PC-3 (cell line): ENCODE data around the gene PADI2. TPM values are rescaled to one million over a fixed set of nuclear protein-coding genes. Genes with fewer than 3 reads are reported as not detected.

Source experiments
- ATAC-seq: fragments of 200-7000 bp; cut with Tn5 transposase; 2 replicates; pipeline ENCODE4 v1.9.1; 2020; ENCODE audit warnings: mild to moderate bottlenecking, moderate library complexity
- BruUV-seq: library from RNA; stranded (reverse); fragments of 400-500 nt; replicated peaks from 2 replicates; lab custom pipeline; 2021; lab: Mats Ljungman, UMichigan
- CTCF ChIA-PET: fragments of 300-600 bp; sonication (Branson Sonifier 250); formaldehyde crosslinking; loops from one replicate; lab custom pipeline; 2022; ENCODE audit warnings: antibody characterized with exemption; lab: Charles Lee
- POLR2A ChIA-PET: fragments of 300-600 bp; sonication (Branson Sonifier 250); formaldehyde crosslinking; loops from one replicate; lab custom pipeline; 2022; ENCODE audit warnings: antibody characterized with exemption; ENCODE audit not compliant: unreplicated experiment; lab: Charles Lee
- DNase-seq: peaks from one replicate; pipeline ENCODE4 v3.0.0-alpha.2; 2015
- H2AFZ ChIP-seq: fragments of 300-600 bp; sonication (generic); 2 replicates; pipeline ENCODE4 v1.6.0; 2016; ENCODE audit warnings: antibody characterized with exemption, low read length
- H3F3A ChIP-seq: fragments of 300-600 bp; sonication (generic); one replicate; pipeline ENCODE4 v1.6.0; 2017; ENCODE audit warnings: antibody characterized with exemption, low read length, control low read depth, mild to moderate bottlenecking; ENCODE audit not compliant: unreplicated experiment
- H3K27ac ChIP-seq: fragments of 300-600 bp; sonication (generic); 2 replicates; pipeline ENCODE4 v1.5.1; 2016; ENCODE audit warnings: mild to moderate bottlenecking, low read length
- H3K27me3 ChIP-seq: fragments of 300-600 bp; sonication (generic); 2 replicates; pipeline ENCODE4 v1.6.1; 2016; ENCODE audit warnings: low read length, mixed read lengths
- H3K36me3 ChIP-seq: fragments of 300-600 bp; sonication (generic); 2 replicates; pipeline ENCODE4 v1.6.1; 2016; ENCODE audit warnings: low read depth, mixed run types, low read length, mixed read lengths
- H3K4me1 ChIP-seq: fragments of 300-600 bp; sonication (generic); 2 replicates; pipeline ENCODE4 v1.5.1; 2016; ENCODE audit warnings: low read length; ENCODE audit not compliant: insufficient read depth
- H3K4me2 ChIP-seq: fragments of 300-600 bp; sonication (generic); 2 replicates; pipeline ENCODE4 v1.6.0; 2016; ENCODE audit warnings: low read length
- H3K4me3 ChIP-seq: fragments of 300-600 bp; sonication (generic); 2 replicates; pipeline ENCODE4 v1.5.1; 2016; ENCODE audit warnings: mild to moderate bottlenecking, low read length, mixed read lengths
- H3K79me2 ChIP-seq: fragments of 300-600 bp; sonication (generic); 2 replicates; pipeline ENCODE4 v1.6.1; 2017; ENCODE audit warnings: low read length, mixed read lengths
- H3K9ac ChIP-seq: fragments of 300-600 bp; sonication (generic); 2 replicates; pipeline ENCODE4 v1.6.0; 2016; ENCODE audit warnings: mild to moderate bottlenecking, low read length
- H3K9me2 ChIP-seq: fragments of 300-600 bp; sonication (generic); replicated peaks from 2 replicates; pipeline ENCODE4 v1.6.1; 2016; ENCODE audit warnings: mixed run types, low read length, mixed read lengths
- H3K9me3 ChIP-seq: fragments of 300-600 bp; sonication (generic); 2 replicates; pipeline ENCODE4 v1.6.1; 2016; ENCODE audit warnings: low read length, mixed read lengths
- H4K20me1 ChIP-seq: fragments of 300-600 bp; sonication (generic); 2 replicates; pipeline ENCODE4 v1.6.1; 2016; ENCODE audit warnings: low read length, mixed read lengths
- CTCF ChIP-seq: fragments of 300-600 bp; sonication (generic); conservative IDR thresholded peaks from 2 replicates; pipeline ENCODE4 v1.5.1; 2017; ENCODE audit warnings: antibody characterized with exemption, low read depth, mild to moderate bottlenecking, low read length
- EZH2 ChIP-seq: fragments of 300-600 bp; sonication (generic); IDR thresholded peaks from one replicate; pipeline ENCODE4 v1.6.1; 2017; ENCODE audit warnings: antibody characterized with exemption, mild to moderate bottlenecking, low read length; ENCODE audit not compliant: unreplicated experiment
- EZH2phosphoT487 ChIP-seq: fragments of 300-600 bp; sonication (generic); IDR thresholded peaks from 2 replicates; pipeline ENCODE4 v1.6.1; 2018; ENCODE audit warnings: mild to moderate bottlenecking, antibody characterized with exemption, low read length, borderline replicate concordance
- intact Hi-C: fragments of 100-400 bp; cut with micrococcal nuclease; formaldehyde crosslinking; loops from 2 replicates; pipeline ENCODE4 v1.9.0; 2023
- total RNA-seq: library from RNA; depleted of rRNA; stranded (reverse); fragments of >200 nt; gene quantifications from 2 replicates; pipeline ENCODE4 v1.2.3, GENCODE V29; 2014

Gene PADI2
- total RNA-seq, 1 experiment from 2014 or later = 2.4 TPM

- H3K36me3 ChIP-seq = peaks cover 18% of the 10 kb centered on the region
- no peak overlapping the region for H2AFZ ChIP-seq
- H3F3A ChIP-seq = no peaks in the 10 kb centered on the region
- H3K27ac ChIP-seq = no peak overlapping the region
- H3K9me3 ChIP-seq = no peaks in the 10 kb centered on the region
- DNase-seq (no peak), ATAC-seq (no peak)
- no peaks in the 10 kb centered on the region for H3K27me3 ChIP-seq
- ChIA-PET POLR2A (no interaction called here), CTCF (no interaction called here)
- peak overlapping the region; percentile 93 for H3K4me2 ChIP-seq
- H3K79me2 ChIP-seq = peaks cover 59% of the 10 kb centered on the region
- 0 out of 2 replicates have a peak, but pooled peaks cover 5% of the 10 kb centered on the region for H4K20me1 ChIP-seq
- BruUV-seq = no TSS peak
- no peaks in the 10 kb centered on the region for H3K9me2 ChIP-seq
- H3K9ac ChIP-seq = peak overlapping the region; percentile 82
- H3K4me1 ChIP-seq = peaks cover 9% of the 10 kb centered on the region
- TF ChIP-seq EZH2 (no peak), CTCF (no peak), EZH2phosphoT487 (no peak)
- intact Hi-C loops = no loop called here
- H3K4me3 ChIP-seq = peak overlapping the region; percentile 95
Observed at GRCh38 chr1:17052641-17053040, 66.6 kb downstream of the PADI2 start.

- Histone ChIP-seq H3K9me2 (no peaks in the 10 kb centered on the region), H3K36me3 (peaks cover 18% of the 10 kb centered on the region), H3K4me2 (peak overlapping the region; percentile 93), H2AFZ (no peak overlapping the region), H3K4me3 (peak overlapping the region; percentile 95), H3K9me3 (no peaks in the 10 kb centered on the region), H3K27ac (no peak overlapping the region), H3K9ac (no peak overlapping the region), H3F3A (no peaks in the 10 kb centered on the region), H3K4me1 (peaks cover 9% of the 10 kb centered on the region), H3K79me2 (peaks cover 61% of the 10 kb centered on the region), H3K27me3 (no peaks in the 10 kb centered on the region), H4K20me1 (0 out of 2 replicates have a peak, but pooled peaks cover 5% of the 10 kb centered on the region)
- BruUV-seq = no TSS peak
- intact Hi-C loops = no loop called here
- POLR2A ChIA-PET = no interaction called here
- CTCF ChIA-PET = no interaction called here
- DNase-seq (no peak), ATAC-seq (no peak)
- TF ChIP-seq EZH2phosphoT487 (no peak), CTCF (no peak), EZH2 (no peak)
Observed at GRCh38 chr1:17052038-17052437, 67.2 kb downstream of the PADI2 start.

GRCh38 chr1:17047924-17048323, 71.3 kb downstream of the PADI2 start:
- no peaks in the 10 kb centered on the region for H3K9me3 ChIP-seq
- intact Hi-C loops = no loop called here
- H4K20me1 ChIP-seq = 0 out of 2 replicates have a peak, but pooled peaks cover 5% of the 10 kb centered on the region
- H3K36me3 ChIP-seq = peaks cover 39% of the 10 kb centered on the region
- no peaks in the 10 kb centered on the region for H3F3A ChIP-seq
- no peak overlapping the region for H2AFZ ChIP-seq
- H3K4me1 ChIP-seq = peaks cover 8% of the 10 kb centered on the region
- H3K27ac ChIP-seq = no peak overlapping the region
- CTCF ChIA-PET = interaction anchor here (0.7 kb wide), 1 partner anchor 378 kb away, joined by 3 read pairs; no protein-coding TSS in a partner anchor
- POLR2A ChIA-PET = no interaction called here
- no peaks in the 10 kb centered on the region for H3K27me3 ChIP-seq
- no peak for DNase-seq
- ATAC-seq = no peak
- no peak overlapping the region for H3K4me2 ChIP-seq
- peaks cover 76% of the 10 kb centered on the region for H3K79me2 ChIP-seq
- H3K9ac ChIP-seq = no peak overlapping the region
- H3K9me2 ChIP-seq = no peaks in the 10 kb centered on the region
- BruUV-seq = no TSS peak
- no peak overlapping the region for H3K4me3 ChIP-seq
- TF ChIP-seq EZH2phosphoT487 = no peak
- TF ChIP-seq CTCF = no peak
- no peak for TF ChIP-seq EZH2
